Neutrophil (primary cell): ENCODE measurements around the gene EIF4A3.

Experiments
- H3K27ac ChIP-seq: fragments of 200-600 bp; sonication (generic); 2 replicates; pipeline ENCODE4 v1.5.1; 2016; ENCODE audit warnings: mild to moderate bottlenecking, moderate library complexity
- H3K27me3 ChIP-seq: fragments of 200-600 bp; sonication (generic); 2 replicates; pipeline ENCODE4 v1.6.0; 2016; ENCODE audit warnings: mild to moderate bottlenecking
- H3K36me3 ChIP-seq: fragments of 200-600 bp; sonication (generic); 2 replicates; pipeline ENCODE4 v1.5.1; 2017
- H3K4me1 ChIP-seq, 2 experiments: fragments of 200-600 bp in 1 of 2; sonication (generic) in 1 of 2; 1 replicate in 1 of 2; 2 replicates in 1 of 2; pipeline versions ENCODE4 v1.5.1 to v1.6.1; 2013 to 2016; ENCODE audit warnings: low read depth in 1 of 2, low read length in 1 of 2, mild to moderate bottlenecking in 1 of 2, moderate library complexity in 1 of 2; ENCODE audit not compliant: control insufficient read depth in 1 of 2, insufficient read depth in 1 of 2
- H3K4me3 ChIP-seq, 2 experiments: fragments of 200-600 bp in 1 of 2; sonication (generic) in 1 of 2; 1 replicate in 1 of 2; 2 replicates in 1 of 2; pipeline ENCODE4 v1.5.1; 2013 to 2016; ENCODE audit warnings: low read depth in 1 of 2, low read length in 1 of 2, mild to moderate bottlenecking in 1 of 2, moderate library complexity in 1 of 2
- H3K9me3 ChIP-seq: fragments of 200-600 bp; sonication (generic); 2 replicates; pipeline ENCODE4 v1.5.1; 2016
- CTCF ChIP-seq: fragments of 200-600 bp; sonication (generic); IDR thresholded peaks from 2 replicates; pipeline ENCODE4 v1.5.1; 2016; ENCODE audit warnings: antibody characterized with exemption

EIF4A3 gene

GRCh38 chr17:80191192-80191591 is 44.3 kb upstream of the EIF4A3 start:
- TF ChIP-seq CTCF, result no peak
- H3K4me3 ChIP-seq, result no peak overlapping the region
- H3K9me3 ChIP-seq, result no peaks in the 10 kb centered on the region
- H3K36me3 ChIP-seq, result no peaks in the 10 kb centered on the region
- H3K27ac ChIP-seq, result no peak overlapping the region
- H3K4me1 ChIP-seq, result no peaks in the 10 kb centered on the region
- H3K27me3 ChIP-seq, result peaks cover 50% of the 10 kb centered on the region

GRCh38 chr17:80190716-80191115 is 43.8 kb upstream of the EIF4A3 start:
- Histone ChIP-seq H3K9me3 (no peaks in the 10 kb centered on the region), H3K36me3 (no peaks in the 10 kb centered on the region), H3K4me3 (no peak overlapping the region), H3K4me1 (no peaks in the 10 kb centered on the region), H3K27ac (no peak overlapping the region), H3K27me3 (peaks cover 50% of the 10 kb centered on the region)
- TF ChIP-seq CTCF, result no peak

- H3K9me3 ChIP-seq, result no peaks in the 10 kb centered on the region
- no peak overlapping the region for H3K27ac ChIP-seq
- TF ChIP-seq CTCF, result no peak
- H3K4me3 ChIP-seq, result no peak overlapping the region
- peaks cover 41% of the 10 kb centered on the region for H3K27me3 ChIP-seq
- H3K36me3 ChIP-seq, result no peaks in the 10 kb centered on the region
- no peaks in the 10 kb centered on the region for H3K4me1 ChIP-seq
Observed at GRCh38 chr17:80189611-80190010, 42.7 kb upstream of the EIF4A3 start.

GRCh38 chr17:80187515-80187941 is 40.6 kb upstream of the EIF4A3 start:
- H3K4me3 ChIP-seq, result no peak overlapping the region
- H3K27ac ChIP-seq, result no peak overlapping the region
- H3K9me3 ChIP-seq, result no peaks in the 10 kb centered on the region
- TF ChIP-seq CTCF, result no peak
- H3K4me1 ChIP-seq, result no peaks in the 10 kb centered on the region
- no peaks in the 10 kb centered on the region for H3K36me3 ChIP-seq
- H3K27me3 ChIP-seq, result peaks cover 23% of the 10 kb centered on the region

- H3K4me1 ChIP-seq, result no peaks in the 10 kb centered on the region
- no peaks in the 10 kb centered on the region for H3K9me3 ChIP-seq
- TF ChIP-seq CTCF, result no peak
- no peaks in the 10 kb centered on the region for H3K36me3 ChIP-seq
- H3K27ac ChIP-seq, result no peak overlapping the region
- no peak overlapping the region for H3K4me3 ChIP-seq
- peaks cover 19% of the 10 kb centered on the region for H3K27me3 ChIP-seq
Observed at GRCh38 chr17:80187090-80187489, 40.2 kb upstream of the EIF4A3 start.

GRCh38 chr17:80185968-80186367 is 39.0 kb upstream of the EIF4A3 start:
- Histone ChIP-seq H3K9me3 (no peaks in the 10 kb centered on the region), H3K27me3 (peaks cover 7% of the 10 kb centered on the region), H3K27ac (no peak overlapping the region), H3K4me1 (no peaks in the 10 kb centered on the region), H3K36me3 (no peaks in the 10 kb centered on the region), H3K4me3 (no peak overlapping the region)
- TF ChIP-seq CTCF, result no peak
